K562 (cell line): ENCODE data around the gene MAP7D1. TPM values are rescaled to one million over a fixed set of nuclear protein-coding genes. Genes with fewer than 3 reads are reported as not detected.
A peak's percentile ranks its signal among the peaks of the same experiment; 100 is the strongest.

Source experiments
- ARID2 ChIP-seq: fragments of 450-650 bp; IDR thresholded peaks from 2 replicates; pipeline ENCODE4 v1.6.1; 2017; ENCODE audit warnings: antibody characterized with exemption, mild to moderate bottlenecking
- ATF3 ChIP-seq, 2 experiments: fragments of 450-650 bp in 1 of 2; sonication (generic) in 1 of 2; formaldehyde crosslinking in 1 of 2; IDR thresholded peaks in 1 of 2; conservative IDR thresholded peaks in 1 of 2; 2 replicates each; pipeline versions ENCODE4 v1.6.1 to v1.8.1; 2016 to 2023; ENCODE audit warnings: mild to moderate bottlenecking in 2 of 2, moderate library complexity in 2 of 2, inconsistent platforms in 1 of 2, missing genetic modification reagents in 1 of 2
- ATF7 ChIP-seq: fragments of 450-650 bp; IDR thresholded peaks from 2 replicates; pipeline ENCODE4 v1.7.1; 2014; ENCODE audit warnings: mild to moderate bottlenecking, moderate library complexity
- BHLHE40 ChIP-seq: IDR thresholded peaks from 2 replicates; pipeline ENCODE4 v1.6.1; 2011; ENCODE audit warnings: low read length, improper control_type of control experiment
- CCNT2 ChIP-seq: IDR thresholded peaks from 2 replicates; pipeline ENCODE4 v1.6.1; 2011; ENCODE audit warnings: borderline replicate concordance, low read depth, mild to moderate bottlenecking, moderate library complexity, mixed read lengths, low read length; ENCODE audit not compliant: insufficient read length; ENCODE audit errors: extremely low read depth
- CEBPG ChIP-seq, 3 experiments: fragments of 200-800 bp in 1 of 3; sonication (Bioruptor generic) in 1 of 3; sonication (generic) in 1 of 3; formaldehyde crosslinking in 1 of 3; IDR thresholded peaks in 2 of 3; conservative IDR thresholded peaks in 1 of 3; 2 replicates each; pipeline versions ENCODE4 v1.6.1 to v1.8.0; 2016 to 2022; ENCODE audit warnings: missing compliant biosample characterization in 2 of 3, missing genetic modification characterization in 2 of 3, mild to moderate bottlenecking in 1 of 3, missing genetic modification reagents in 1 of 3
- CUX1 ChIP-seq: fragments of 200-800 bp; sonication (Bioruptor generic); IDR thresholded peaks from 2 replicates; pipeline ENCODE4 v1.6.1; 2016; ENCODE audit warnings: missing genetic modification characterization, missing compliant biosample characterization
- E2F1 ChIP-seq: sonication (generic); formaldehyde crosslinking; IDR thresholded peaks from 2 replicates; pipeline ENCODE4 v1.8.1; 2023; ENCODE audit warnings: mild to moderate bottlenecking, missing genetic modification reagents, moderate library complexity
- MITF ChIP-seq: IDR thresholded peaks from 2 replicates; pipeline ENCODE4 v1.6.1; 2014; ENCODE audit warnings: antibody characterized with exemption
- NR4A1 ChIP-seq, 2 experiments: fragments of 250-450 bp in 1 of 2; fragments of 450-650 bp in 1 of 2; sonication (Bioruptor Pico) in 1 of 2; IDR thresholded peaks; 2 replicates each; pipeline versions ENCODE4 v1.4.0 to v1.6.1; 2016 to 2020; ENCODE audit warnings: mild to moderate bottlenecking in 2 of 2, missing compliant biosample characterization in 1 of 2, missing genetic modification characterization in 1 of 2, moderate library complexity in 1 of 2
- SMARCE1 ChIP-seq: fragments of 450-650 bp; IDR thresholded peaks from 2 replicates; pipeline ENCODE4 v1.7.1; 2016; ENCODE audit warnings: mild to moderate bottlenecking
- USF2 ChIP-seq: sonication (generic); formaldehyde crosslinking; IDR thresholded peaks from 2 replicates; pipeline ENCODE4 v1.5.0; 2020; ENCODE audit warnings: missing genetic modification reagents
- ZFX ChIP-seq: sonication (generic); formaldehyde crosslinking; IDR thresholded peaks from 2 replicates; pipeline ENCODE4 v1.8.0; 2022; ENCODE audit warnings: mild to moderate bottlenecking, missing genetic modification reagents, moderate library complexity
- ZNF165 ChIP-seq: fragments of 250-450 bp; sonication (Bioruptor Pico); IDR thresholded peaks from 2 replicates; pipeline ENCODE4 v1.4.0; 2020; ENCODE audit warnings: borderline replicate concordance
- ZNF668 ChIP-seq: fragments of 250-450 bp; sonication (Bioruptor Pico); IDR thresholded peaks from 2 replicates; pipeline ENCODE4 v1.8.0; 2022; ENCODE audit warnings: mild to moderate bottlenecking, inconsistent platforms
- polyA plus RNA-seq, 8 experiments: library from polyadenylated mRNA; depleted of rRNA in 4 of 8; stranded (reverse) in 5 of 8; unstranded in 3 of 8; fragments of >200 nt; fragmentation: Nextera tagmentation in 2 of 8; fragmentation: Illumina TruSeq in 1 of 8; extraction: Ambion mirVana in 2 of 8; extraction: Trizol in 1 of 8; gene quantifications; 2 replicates each; pipeline versions ENCODE4 v1.2.1 to v1.2.3, GENCODE V29; 2011 to 2014; ENCODE audit warnings: inconsistent platforms in 1 of 8, missing spikeins in 1 of 8
- total RNA-seq, 7 experiments: library from RNA; depleted of rRNA in 6 of 7; stranded (reverse); fragments of >200 nt in 6 of 7; fragmentation: Illumina TruSeq in 2 of 7; extraction: Trizol in 2 of 7; gene quantifications; 2 replicates each; pipeline versions ENCODE4 v1.2.1 to v1.2.3, GENCODE V29; 2011 to 2021; ENCODE audit warnings: low replicate concordance in 1 of 7

MAP7D1 gene
- total and polyA plus RNA-seq, 9 of the 15 experiments (the other 6 are each of a cell fraction or from before 2014, with no cell fraction given) = 3.6 to 108 (median 34.5) TPM

GRCh38 chr1:36149237-36149972 lies 6.6 kb upstream of the MAP7D1 start, which contains the start of gene TRAPPC3 (continued):
- peak; percentile 88 for TF ChIP-seq E2F1
- TF ChIP-seq ZNF668 (CRISPR knock-in tag) = no peak
- peak; percentile 60 for TF ChIP-seq USF2 (CRISPR knock-in tag)
- 0 out of 2 replicates have a peak, but pooled peaks have one; percentile 40 for TF ChIP-seq SMARCE1
- peak; percentile 83 for TF ChIP-seq CCNT2
- TF ChIP-seq ARID2 = peak; percentile 92
- TF ChIP-seq MITF = peak; percentile 90
- TF ChIP-seq NR4A1 (CRISPR knock-in tag; IDR thresholded peaks at IDR 0.05) = no peak
- peak; percentile 69 for TF ChIP-seq NR4A1 (tag; IDR thresholded peaks at IDR 0.05)
- TF ChIP-seq ATF7 = peak; percentile 91
- no peak; the same call in 1 of the 2 replicates for TF ChIP-seq CEBPG (CRISPR knock-in tag; IDR thresholded peaks at IDR 0.05)
- no peak for TF ChIP-seq CEBPG (tag; conservative IDR thresholded peaks at IDR 0.05 in 1 of 2, IDR thresholded peaks at IDR 0.05 in 1 of 2)
- TF ChIP-seq BHLHE40 = peak; percentile 55; the same call in 1 of the 2 replicates
- peak; percentile 58; the same call in 1 of the 2 replicates for TF ChIP-seq ATF3 (IDR thresholded peaks at IDR 0.05)
- peak; percentile 79 for TF ChIP-seq ATF3 (CRISPR knock-in tag; conservative IDR thresholded peaks at IDR 0.05)
- TF ChIP-seq ZNF165 (CRISPR knock-in tag) = 0 out of 2 replicates have a peak, but pooled peaks have one; percentile 52
- TF ChIP-seq CUX1 = no peak
- TF ChIP-seq ZFX (CRISPR knock-in tag) = peak; percentile 97
